ENCODE results near the gene UBD.

The UBD gene

GRCh38 chr6:29524044-29524443 is 35.5 kb downstream of the UBD start:
- no peak for DNase-seq

GRCh38 chr6:29522227-29522626 is 37.3 kb downstream of the UBD start:
- no peak for DNase-seq

DNA sequence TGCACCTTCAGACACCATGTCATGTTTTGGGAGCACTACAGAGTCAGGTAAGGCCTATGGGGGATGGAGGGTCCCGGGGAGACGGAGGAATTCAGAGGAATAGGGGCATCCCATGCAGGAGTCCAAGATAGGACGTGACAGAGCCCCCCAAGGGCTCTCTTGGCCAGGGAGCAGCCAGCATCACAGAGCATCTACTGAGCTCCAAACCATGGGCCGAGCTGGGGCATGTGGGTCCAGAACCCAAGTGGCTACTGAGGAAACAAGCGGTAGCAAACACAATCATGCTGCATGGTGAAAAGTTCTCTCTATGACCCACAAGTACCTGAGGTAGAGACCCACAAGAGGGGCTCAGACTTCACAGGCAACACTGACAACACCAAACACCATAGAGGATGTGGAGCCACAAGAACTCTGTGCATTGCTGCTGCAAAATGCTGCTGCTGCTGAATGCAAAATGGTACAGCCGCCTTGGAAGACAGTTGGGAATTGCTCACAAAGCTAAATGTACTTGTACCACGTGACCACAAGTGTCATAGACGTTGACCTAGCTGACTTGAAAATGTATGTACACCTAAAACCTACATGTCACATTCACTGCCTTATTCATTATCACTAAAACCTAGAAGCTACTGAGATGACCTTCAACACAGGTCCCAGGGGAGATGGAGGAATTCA is 38.4 kb downstream of the UBD start:
- DNase-seq: no peak

DNA sequence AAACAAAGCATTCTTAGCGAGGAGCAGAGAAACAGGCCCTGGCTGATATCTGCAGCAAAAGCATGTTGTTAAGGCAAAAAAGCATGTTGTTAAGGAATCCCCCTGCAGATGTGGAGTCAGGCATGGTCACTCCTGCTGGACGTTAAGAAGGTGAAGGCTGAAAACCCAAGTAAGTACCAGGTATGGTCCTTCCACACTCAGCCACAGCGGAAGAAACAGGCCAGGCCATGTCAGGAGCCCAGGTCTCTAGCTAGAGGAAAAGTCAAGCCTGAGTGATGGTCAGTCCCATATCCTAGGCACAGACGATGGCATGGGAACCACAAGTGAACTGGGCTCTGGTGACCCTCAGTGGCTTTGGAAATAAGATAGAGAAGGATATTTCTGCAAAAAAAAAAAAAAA is 39.3 kb downstream of the UBD start:
- no peak for DNase-seq

DNA sequence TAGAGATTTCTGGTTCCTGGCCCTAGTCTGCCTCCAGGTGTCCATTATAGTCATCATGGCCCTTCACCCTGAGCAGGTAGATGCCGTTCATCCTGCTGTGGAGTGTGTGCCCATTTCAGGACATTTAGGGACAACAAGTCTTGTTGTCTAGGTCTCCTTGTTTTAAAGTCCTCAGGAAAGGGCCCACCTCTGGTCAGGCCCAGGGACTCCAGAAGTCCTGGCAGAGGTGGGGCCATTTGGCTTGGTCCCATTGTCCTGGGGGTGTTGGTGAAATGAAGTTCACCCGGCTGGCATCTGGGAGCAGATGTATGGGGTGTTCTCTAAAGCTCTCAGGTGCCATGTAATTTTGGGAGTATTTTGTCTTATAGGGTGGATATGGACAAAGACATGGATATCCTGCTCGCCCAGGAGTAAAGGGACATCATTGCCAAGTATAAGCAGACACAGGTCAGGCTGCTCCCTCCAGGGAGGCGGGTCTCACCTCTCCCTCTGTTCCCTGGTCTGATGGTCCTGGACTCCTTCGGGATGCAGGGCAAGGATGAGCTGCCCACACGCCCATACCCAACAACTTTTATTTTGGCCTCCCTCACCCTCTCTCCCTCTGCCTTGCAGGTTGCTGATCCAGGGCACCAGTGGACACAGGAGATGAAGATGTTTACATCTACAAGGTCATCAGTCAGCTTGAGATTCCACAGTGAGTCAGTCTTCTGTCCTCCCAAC is 40.1 kb downstream of the UBD start:
- no peak for DNase-seq

DNA sequence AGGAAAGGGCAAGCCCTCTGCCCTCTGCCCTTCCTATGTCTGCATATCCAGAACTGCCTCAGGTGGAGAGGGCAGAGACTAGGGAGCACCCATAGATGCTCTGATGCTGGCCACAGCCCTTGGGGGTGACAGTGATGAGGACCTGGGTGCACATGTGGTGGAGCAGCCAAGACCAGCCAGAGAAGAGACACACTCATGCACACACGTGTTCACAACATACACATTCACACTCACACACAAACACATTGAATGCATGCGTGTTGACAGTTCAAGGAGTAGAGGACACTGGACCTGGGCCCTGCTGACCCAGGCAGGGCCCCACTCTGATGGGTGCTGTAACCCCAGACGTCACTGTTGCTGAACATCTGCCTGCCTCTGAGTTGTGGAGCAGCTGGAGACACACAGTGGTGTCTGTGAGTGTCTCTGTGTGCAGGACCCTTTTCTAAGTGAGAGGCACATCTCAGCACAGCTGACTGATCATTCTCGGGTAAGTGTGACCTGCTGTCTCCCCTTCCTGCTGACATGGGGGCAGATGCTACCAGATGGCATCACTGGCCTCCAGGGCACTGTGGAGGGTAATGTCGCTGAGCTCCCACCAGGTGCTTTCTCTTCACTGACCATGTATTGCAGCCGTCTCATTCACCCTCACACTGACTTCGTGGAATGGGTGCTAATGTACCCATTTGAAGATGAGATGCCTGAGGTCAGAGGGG is 41.6 kb downstream of the UBD start:
- DNase-seq: no peak

- DNase-seq: no peak
Observed at GRCh38 chr6:29517245-29517644, 42.3 kb downstream of the UBD start.

- DNase-seq: no peak
Observed at GRCh38 chr6:29516108-29516507, 43.4 kb downstream of the UBD start.

- no peak for DNase-seq
Observed at GRCh38 chr6:29510746-29511300, 48.7 kb downstream of the UBD start.

DNA sequence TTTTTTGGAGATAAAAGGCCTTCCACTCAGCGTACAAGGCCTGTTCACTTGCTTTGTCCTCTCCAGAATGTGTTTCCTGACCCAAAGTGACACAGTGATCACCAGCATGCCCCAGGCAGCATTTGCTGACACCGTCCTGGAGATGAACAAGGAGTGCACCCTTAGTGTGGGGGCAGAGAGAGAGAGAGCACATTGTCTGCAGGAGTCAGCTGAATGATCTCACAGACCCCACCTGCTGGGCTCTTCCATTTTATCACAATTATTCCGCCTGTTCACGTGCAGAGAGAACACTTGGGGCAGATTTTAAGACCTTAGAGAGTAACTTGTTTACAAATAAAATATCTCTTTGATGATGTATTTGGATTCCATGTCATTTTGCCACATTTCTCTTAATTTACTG is 49.3 kb downstream of the UBD start:
- DNase-seq: no peak

DNA sequence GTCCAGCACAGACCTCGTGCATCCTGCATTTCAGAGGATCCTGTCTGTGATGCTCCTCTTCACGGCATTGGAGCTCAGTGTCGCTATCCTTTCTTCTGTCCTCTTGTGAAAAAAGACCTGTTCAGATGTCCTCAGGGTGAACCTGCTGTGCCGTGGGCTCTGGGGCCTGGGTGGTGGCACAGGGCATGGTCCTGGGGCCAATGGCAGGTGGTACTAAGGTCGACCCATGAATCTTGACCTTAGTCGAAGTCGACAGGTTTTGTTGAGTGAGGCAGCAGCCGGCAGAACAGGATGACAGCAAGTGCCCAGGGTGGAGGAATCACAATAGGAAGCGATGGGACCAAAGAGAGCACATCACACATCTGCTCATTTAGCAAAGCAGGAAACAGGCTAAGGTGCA is 49.8 kb downstream of the UBD start:
- no peak for DNase-seq

- no peak for DNase-seq
Observed at GRCh38 chr6:29509239-29509638, 50.3 kb downstream of the UBD start.

GRCh38 chr6:29507319-29507718 is 52.2 kb downstream of the UBD start:
- DNase-seq: no peak

GRCh38 chr6:29506446-29507067 is 53.0 kb downstream of the UBD start:
- no peak for DNase-seq

- no peak for DNase-seq
Observed at GRCh38 chr6:29505808-29506207, 53.7 kb downstream of the UBD start.

Measured in anterior cingulate cortex (tissue), 58 donors.